Lower leg skin (tissue), 4 donors: ENCODE data around the gene ACSL6. TPM values are rescaled to one million over a fixed set of nuclear protein-coding genes. Genes with fewer than 3 reads are reported as not detected.

Experiments used
- DNase-seq, 2 donors: peaks; one replicate each; pipeline ENCODE4 v3.0.0-alpha.2; 2019; ENCODE audit warnings: low spot score in 2 of 2
- H3K4me3 ChIP-seq: fragments of 200-600 bp; sonication (generic); 2 replicates; pipeline ENCODE4 v1.5.1; 2017; ENCODE audit warnings: mild to moderate bottlenecking, low read depth; ENCODE audit not compliant: poor library complexity, severe bottlenecking
- CTCF ChIP-seq, 3 donors: fragments of 450-650 bp; IDR thresholded peaks; one replicate each; pipeline ENCODE4 v1.5.1; 2016; ENCODE audit warnings: antibody characterized with exemption in 3 of 3, mild to moderate bottlenecking in 3 of 3, moderate library complexity in 2 of 3
- POLR2A ChIP-seq, 2 donors: fragments of 450-650 bp; IDR thresholded peaks; one replicate each; pipeline ENCODE4 v1.6.1; 2016 to 2017; ENCODE audit warnings: antibody characterized with exemption in 2 of 2, mild to moderate bottlenecking in 1 of 2, moderate library complexity in 1 of 2
- WGBS, 2 donors: methylation state at CpG; one replicate each; pipeline ENCODE4 v1.1.5; 2018; 5-methylcytosine and 5-hydroxymethylcytosine counted together
- intact Hi-C: fragments of 100-400 bp; cut with DNase I; formaldehyde crosslinking; loops from one replicate; pipeline ENCODE4 v1.15.0; 2023; ENCODE audit warnings: low total_unique reads
- total RNA-seq, 4 donors: library from RNA; depleted of rRNA; stranded (reverse); fragments of >200 nt; gene quantifications; one replicate each; pipeline ENCODE4 v1.1.0, GENCODE V29; 2016

Gene ACSL6
- total RNA-seq, 4 donors from 2014 or later: 0.27 to 0.59 (median 0.32) TPM; not detected in 1

- intact Hi-C loops: no loop called here
- no peak for DNase-seq
- 88% methylated on average over 3 of the region's 3 CpGs for WGBS, 2 donors
- no peak overlapping the region for H3K4me3 ChIP-seq
- no peak for TF ChIP-seq CTCF (IDR thresholded peaks at IDR 0.05)
- no peak for TF ChIP-seq POLR2A (IDR thresholded peaks at IDR 0.05)
Observed at GRCh38 chr5:131987251-131987650, 24.2 kb downstream of the ACSL6 start.

GRCh38 chr5:131986161-131986912 is 25.1 kb downstream of the ACSL6 start:
- intact Hi-C loops: no loop called here
- TF ChIP-seq CTCF (IDR thresholded peaks at IDR 0.05) (no peak), POLR2A (IDR thresholded peaks at IDR 0.05) (no peak)
- no peak for DNase-seq
- WGBS, 2 donors: 86 to 89% methylated on average over 8 of the region's 8 CpGs
- H3K4me3 ChIP-seq: no peak overlapping the region

- no peak overlapping the region for H3K4me3 ChIP-seq
- no peak for DNase-seq
- TF ChIP-seq POLR2A (IDR thresholded peaks at IDR 0.05): no peak
- TF ChIP-seq CTCF (IDR thresholded peaks at IDR 0.05): no peak
- 95 to 98% methylated on average over 8 of the region's 8 CpGs for WGBS, 2 donors
- intact Hi-C loops: no loop called here
Observed at GRCh38 chr5:131984956-131985665, 26.3 kb downstream of the ACSL6 start.

GRCh38 chr5:131983244-131983771 is 28.1 kb downstream of the ACSL6 start:
- WGBS, 2 donors: 39 to 55% methylated on average over 2 of the region's 2 CpGs
- TF ChIP-seq POLR2A (IDR thresholded peaks at IDR 0.05): no peak
- TF ChIP-seq CTCF (IDR thresholded peaks at IDR 0.05): no peak
- intact Hi-C loops: no loop called here
- DNase-seq: peak in 1 of 2 donors; percentile 36
- H3K4me3 ChIP-seq: no peak overlapping the region

GRCh38 chr5:131981516-131981915 is 29.9 kb downstream of the ACSL6 start:
- intact Hi-C loops: no loop called here
- DNase-seq: peak in 1 of 2 donors; percentile 28
- 37 to 44% methylated on average over 4 of the region's 4 CpGs for WGBS, 2 donors
- TF ChIP-seq POLR2A (IDR thresholded peaks at IDR 0.05): no peak
- TF ChIP-seq CTCF (IDR thresholded peaks at IDR 0.05): no peak
- no peak overlapping the region for H3K4me3 ChIP-seq
